Measurements from ENCODE around the gene GPR4. TPM values are rescaled to one million over a fixed set of nuclear protein-coding genes. Genes with fewer than 3 reads are reported as not detected.
"Not testable (repeated sequence)": the region's sequence is repeated elsewhere in the genome, so short reads cannot be mapped to it uniquely, and the experiment has no call there.

GPR4 gene
- total RNA-seq, 1 donor from 2014 or later, result not detected

DNA sequence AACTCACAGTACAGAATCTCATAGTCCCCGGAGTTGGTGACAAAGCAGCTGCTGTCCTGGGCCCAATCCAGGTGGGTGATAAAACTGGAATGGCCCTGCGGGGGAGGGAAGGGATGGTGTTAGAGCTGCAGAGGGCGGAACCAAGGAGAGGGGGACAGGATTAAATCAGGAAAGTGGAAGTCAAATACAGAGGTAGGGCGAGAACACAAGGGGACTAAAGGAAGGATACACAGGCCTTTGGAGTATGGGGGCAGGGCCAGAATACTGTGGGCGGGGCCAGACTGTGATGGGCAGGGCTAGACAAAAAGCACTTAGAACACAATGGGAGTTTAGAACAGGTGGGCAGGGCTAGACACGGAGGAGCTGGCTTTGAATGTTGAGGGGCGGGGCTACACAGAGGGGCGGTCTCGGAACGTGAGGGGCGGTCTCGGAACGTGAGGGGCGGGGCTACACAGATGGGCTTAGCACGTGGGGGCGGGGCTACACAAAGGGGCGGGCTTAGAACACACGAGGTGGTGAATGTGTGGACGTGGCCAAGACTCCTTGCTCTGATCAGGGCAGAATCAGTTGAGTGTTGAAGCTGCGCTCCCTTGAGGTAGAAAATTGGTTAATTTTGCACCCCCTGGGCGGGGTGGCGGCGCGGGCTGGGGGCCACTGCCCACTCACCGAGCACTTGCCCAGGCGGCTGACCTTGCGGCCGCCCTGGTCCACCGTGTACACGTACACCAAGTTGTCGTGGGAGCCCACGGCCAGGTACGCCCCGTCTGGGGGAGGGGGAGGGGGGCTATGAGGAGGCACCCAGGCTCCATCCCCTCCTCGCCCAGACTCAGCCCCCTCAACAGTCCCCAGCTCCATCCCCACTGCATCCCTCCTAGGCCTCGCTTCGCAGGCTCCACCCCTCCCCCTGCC is 14.0 kb upstream of the GPR4 start:
- TF ChIP-seq, protein P1, sequence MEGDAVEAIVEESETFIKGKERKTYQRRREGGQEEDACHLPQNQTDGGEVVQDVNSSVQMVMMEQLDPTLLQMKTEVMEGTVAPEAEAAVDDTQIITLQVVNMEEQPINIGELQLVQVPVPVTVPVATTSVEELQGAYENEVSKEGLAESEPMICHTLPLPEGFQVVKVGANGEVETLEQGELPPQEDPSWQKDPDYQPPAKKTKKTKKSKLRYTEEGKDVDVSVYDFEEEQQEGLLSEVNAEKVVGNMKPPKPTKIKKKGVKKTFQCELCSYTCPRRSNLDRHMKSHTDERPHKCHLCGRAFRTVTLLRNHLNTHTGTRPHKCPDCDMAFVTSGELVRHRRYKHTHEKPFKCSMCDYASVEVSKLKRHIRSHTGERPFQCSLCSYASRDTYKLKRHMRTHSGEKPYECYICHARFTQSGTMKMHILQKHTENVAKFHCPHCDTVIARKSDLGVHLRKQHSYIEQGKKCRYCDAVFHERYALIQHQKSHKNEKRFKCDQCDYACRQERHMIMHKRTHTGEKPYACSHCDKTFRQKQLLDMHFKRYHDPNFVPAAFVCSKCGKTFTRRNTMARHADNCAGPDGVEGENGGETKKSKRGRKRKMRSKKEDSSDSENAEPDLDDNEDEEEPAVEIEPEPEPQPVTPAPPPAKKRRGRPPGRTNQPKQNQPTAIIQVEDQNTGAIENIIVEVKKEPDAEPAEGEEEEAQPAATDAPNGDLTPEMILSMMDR (IDR thresholded peaks at IDR 0.05; ENCODE audit: insufficient read depth, low read length, severe bottlenecking), result no peak
- FAIRE-seq (no peak), DNase-seq (ENCODE audit: low read depth) (peak; percentile 75)
- Histone ChIP-seq H3K27me3 (ENCODE audit: control insufficient read depth, insufficient read depth, low read length) (no peaks in the 10 kb centered on the region), H3K4me3 (ENCODE audit: low read depth, low read length) (no peak overlapping the region), H3K36me3 (ENCODE audit: control insufficient read depth, insufficient read depth, low read length) (peaks cover 41% of the 10 kb centered on the region)

DNA sequence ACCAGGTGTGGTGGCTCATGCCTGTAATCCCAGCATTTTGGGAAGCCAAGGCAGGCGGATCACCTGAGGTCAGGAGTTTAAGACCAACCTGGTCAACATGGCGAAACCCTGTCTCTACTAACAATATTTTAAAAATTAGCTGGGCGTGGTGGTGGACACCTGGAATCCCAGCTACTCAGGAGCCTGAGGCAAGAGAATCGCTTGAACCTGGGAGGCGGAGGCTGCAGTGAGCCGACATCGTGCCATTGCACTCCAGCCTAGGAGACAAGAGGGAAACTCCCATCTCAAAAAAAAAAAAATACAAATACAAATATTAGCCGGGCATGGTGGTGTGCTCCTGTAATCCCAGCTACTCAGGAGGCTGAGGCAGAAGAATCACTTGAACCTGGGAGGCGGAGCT is 13.0 kb upstream of the GPR4 start:
- H3K36me3 ChIP-seq (ENCODE audit: control insufficient read depth, insufficient read depth, low read length), result peaks cover 38% of the 10 kb centered on the region
- FAIRE-seq; H3K27me3 ChIP-seq (ENCODE audit: control insufficient read depth, insufficient read depth, low read length); DNase-seq (ENCODE audit: low read depth); H3K4me3 ChIP-seq (ENCODE audit: low read depth, low read length): not testable (repeated sequence)

DNA sequence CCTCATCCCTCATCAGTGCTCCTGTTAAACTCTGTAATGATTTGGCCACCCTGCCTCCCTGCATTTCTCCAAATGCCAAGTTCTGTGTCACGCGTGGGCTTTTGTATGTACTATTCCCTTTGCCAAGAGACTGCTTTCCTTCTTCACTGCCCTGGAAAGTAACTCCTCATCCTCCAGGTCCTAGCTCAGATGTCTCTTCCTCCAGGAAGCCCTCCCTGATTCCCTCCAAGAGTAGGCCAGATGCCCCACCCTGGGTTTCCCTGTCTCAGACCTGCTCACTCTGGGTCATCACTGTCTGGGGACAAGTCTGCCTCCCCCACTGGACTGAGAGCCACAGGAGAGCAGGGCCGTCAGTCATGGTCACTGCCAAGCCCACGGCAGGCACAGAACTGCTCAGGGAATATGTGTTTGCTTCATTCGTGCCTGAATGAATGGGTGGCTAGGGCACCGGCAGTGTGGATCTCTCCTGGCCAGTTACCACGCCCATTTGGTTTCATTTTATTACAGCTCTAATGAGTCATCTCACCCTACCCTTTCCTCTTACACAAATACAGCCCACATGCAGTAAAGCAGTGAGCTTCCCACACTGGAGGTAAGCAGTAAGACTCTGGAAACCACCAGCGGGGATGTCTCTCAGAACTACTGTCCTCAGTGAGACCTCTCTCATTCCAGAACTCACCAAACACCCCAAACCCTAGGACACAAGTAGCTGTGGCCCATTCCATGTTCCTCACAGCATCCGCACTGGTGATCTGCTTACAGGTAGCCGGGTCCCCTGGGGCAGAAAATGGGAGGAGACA is 12.1 kb upstream of the GPR4 start:
- no peak overlapping the region for H3K4me3 ChIP-seq (ENCODE audit: low read depth, low read length)
- DNase-seq (ENCODE audit: low read depth), result peak; percentile 96

DNA sequence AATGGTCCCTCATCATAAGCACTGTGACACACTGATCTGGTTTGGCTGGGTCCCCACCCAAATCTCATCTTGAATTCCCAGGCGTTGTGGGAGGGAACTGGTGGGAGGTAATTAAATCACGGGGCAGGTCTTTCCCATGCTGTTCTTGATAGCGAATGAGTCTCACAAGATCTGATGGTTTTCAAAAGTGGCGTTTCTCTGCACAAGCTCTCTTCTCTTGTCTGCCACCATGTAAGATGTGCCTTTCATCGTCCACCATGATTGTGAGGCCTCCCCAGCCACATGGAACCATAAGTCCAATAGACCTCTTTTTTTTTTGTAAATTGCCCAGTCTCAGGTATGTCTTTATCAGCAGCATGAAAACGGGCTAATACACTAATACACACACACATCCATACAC is 6.9 kb upstream of the GPR4 start:
- no peaks in the 10 kb centered on the region for H3K27me3 ChIP-seq (ENCODE audit: control insufficient read depth, insufficient read depth, low read length)
- TF ChIP-seq, protein P1 (IDR thresholded peaks at IDR 0.05; ENCODE audit: insufficient read depth, low read length, severe bottlenecking), result no peak
- FAIRE-seq, result no peak
- peaks cover 21% of the 10 kb centered on the region for H3K36me3 ChIP-seq (ENCODE audit: control insufficient read depth, insufficient read depth, low read length)
- H3K4me3 ChIP-seq (ENCODE audit: low read depth, low read length), result no peak overlapping the region
- DNase-seq (ENCODE audit: low read depth), result no peak

More for the DNA sequence above, 12.1 kb upstream of the GPR4 start:
- TF ChIP-seq, protein P1 (IDR thresholded peaks at IDR 0.05; ENCODE audit: insufficient read depth, low read length, severe bottlenecking), result no peak
- peak; percentile 95 for FAIRE-seq
- Histone ChIP-seq H3K27me3 (ENCODE audit: control insufficient read depth, insufficient read depth, low read length) (no peaks in the 10 kb centered on the region), H3K36me3 (ENCODE audit: control insufficient read depth, insufficient read depth, low read length) (peaks cover 38% of the 10 kb centered on the region)

DNA sequence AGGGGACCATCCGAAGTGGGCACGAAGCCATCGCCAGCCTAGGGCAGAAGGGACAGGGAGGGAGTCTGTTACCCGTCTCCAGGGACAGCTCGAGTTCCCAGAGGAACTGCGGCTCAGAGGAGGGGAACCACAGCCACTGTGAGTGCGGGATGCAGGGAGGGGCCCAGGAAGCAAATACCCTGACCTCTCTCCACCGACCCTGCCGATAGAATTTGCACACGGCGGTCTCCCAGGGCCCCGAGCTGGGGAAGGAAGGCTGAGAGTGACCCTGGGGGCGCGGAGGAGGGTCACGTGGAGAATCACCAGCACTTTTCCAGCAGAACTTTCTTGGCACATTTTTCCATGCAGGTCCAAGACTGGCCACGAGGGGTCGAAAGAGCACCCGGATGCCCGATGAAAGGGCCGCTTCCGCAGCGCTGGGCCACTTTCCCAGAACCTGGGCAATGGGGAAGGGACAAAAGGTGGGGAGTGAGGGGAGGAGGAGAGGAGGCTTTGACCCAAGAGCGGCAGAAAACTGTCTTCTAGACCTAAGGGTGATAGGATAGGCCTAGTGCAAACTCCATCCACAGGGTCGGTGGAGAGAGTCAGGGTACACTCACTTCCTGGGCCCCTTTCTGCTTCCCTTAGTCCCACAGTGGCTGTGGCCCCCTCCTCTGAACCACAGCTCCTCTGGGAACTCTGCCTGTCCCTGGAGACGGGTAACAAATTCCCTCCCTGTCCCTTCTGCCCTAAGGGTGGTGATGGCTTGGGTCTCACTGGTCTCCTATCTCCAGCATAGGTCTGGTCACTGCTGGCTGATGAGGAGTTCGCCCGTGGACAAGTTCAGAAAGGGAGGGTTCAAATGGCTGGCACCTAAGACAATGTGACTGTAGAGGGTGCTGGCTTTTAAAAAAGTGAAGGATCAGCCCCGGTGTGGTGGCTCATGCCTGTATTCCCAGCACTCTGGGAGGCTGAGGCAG is 5.3 kb upstream of the GPR4 start:
- H3K4me3 ChIP-seq (ENCODE audit: low read depth, low read length), result no peak overlapping the region
- peaks cover 11% of the 10 kb centered on the region for H3K36me3 ChIP-seq (ENCODE audit: control insufficient read depth, insufficient read depth, low read length)
- TF ChIP-seq, protein P1 (IDR thresholded peaks at IDR 0.05; ENCODE audit: insufficient read depth, low read length, severe bottlenecking), result peak; percentile 88
- H3K27me3 ChIP-seq (ENCODE audit: control insufficient read depth, insufficient read depth, low read length), result peaks cover 2% of the 10 kb centered on the region
- no peak for FAIRE-seq
- DNase-seq (ENCODE audit: low read depth), result peak; percentile 44

Measured in bronchial epithelial cell (primary cell).